CD4-positive, alpha-beta memory T cell (primary cell): Measurements from ENCODE around the gene DGKB. TPM values are rescaled to one million over a fixed set of nuclear protein-coding genes. Genes with fewer than 3 reads are reported as not detected.
A peak's percentile ranks its signal among the peaks of the same experiment; 100 is the strongest.

Experiments used
- CTCF ChIA-PET: fragments of 350-600 bp; sonication (Branson Sonifier 250); formaldehyde crosslinking; loops from one replicate; lab custom pipeline; 2021; ENCODE audit warnings: inconsistent platforms; ENCODE audit not compliant: partially characterized antibody; lab: Charles Lee
- POLR2A ChIA-PET: fragments of 350-600 bp; sonication (Branson Sonifier 250); formaldehyde crosslinking; loops from one replicate; lab custom pipeline; 2021; ENCODE audit not compliant: partially characterized antibody; lab: Charles Lee
- DNase-seq, 5 donors: peaks; one replicate each; pipeline versions ENCODE4 v3.0.0 to v3.0.0-alpha.2; 2020 to 2022; ENCODE audit warnings: mixed read lengths in 1 of 5
- H3K27ac ChIP-seq: one replicate; pipeline ENCODE4 v1.7.0; 2013; ENCODE audit warnings: low read depth, low read length
- H3K27me3 ChIP-seq: 2 replicates; pipeline ENCODE4 v1.7.0; 2013; ENCODE audit warnings: mild to moderate bottlenecking, low read length, moderate library complexity; ENCODE audit not compliant: insufficient read depth
- H3K36me3 ChIP-seq: 2 replicates; pipeline ENCODE4 v1.7.0; 2013; ENCODE audit warnings: mild to moderate bottlenecking, low read length, moderate library complexity; ENCODE audit not compliant: insufficient read depth
- H3K4me1 ChIP-seq: 2 replicates; pipeline ENCODE4 v1.7.0; 2013; ENCODE audit warnings: mild to moderate bottlenecking, low read length, moderate library complexity; ENCODE audit not compliant: insufficient read depth
- H3K4me3 ChIP-seq, 2 donors: one replicate each; pipeline ENCODE4 v1.7.0; 2013; ENCODE audit warnings: low read length in 2 of 2, mild to moderate bottlenecking in 1 of 2
- H3K9me3 ChIP-seq, 2 donors: one replicate each; pipeline ENCODE4 v1.7.0; 2013; ENCODE audit warnings: low read length in 2 of 2, control low read depth in 1 of 2; ENCODE audit not compliant: control insufficient read depth in 1 of 2
- H3K27ac Mint-ChIP-seq, 7 donors: one replicate each; pipeline ENCODE4 v1.8.0; 2020 to 2021; ENCODE audit warnings: mixed read lengths in 7 of 7, mild to moderate bottlenecking in 6 of 7, inconsistent platforms in 3 of 7, moderate library complexity in 3 of 7
- H3K27me3 Mint-ChIP-seq, 2 donors: one replicate each; pipeline ENCODE4 v1.8.0; 2020 to 2021; ENCODE audit warnings: mixed read lengths in 2 of 2
- H3K36me3 Mint-ChIP-seq, 2 donors: one replicate each; pipeline ENCODE4 v1.8.0; 2020 to 2021; ENCODE audit warnings: mixed read lengths in 2 of 2, inconsistent platforms in 1 of 2, mild to moderate bottlenecking in 1 of 2
- H3K4me1 Mint-ChIP-seq, 4 donors: one replicate each; pipeline ENCODE4 v1.8.0; 2020 to 2021; ENCODE audit warnings: mixed read lengths in 4 of 4, mild to moderate bottlenecking in 1 of 4
- H3K4me3 Mint-ChIP-seq, 8 donors: one replicate each; pipeline ENCODE4 v1.8.0; 2020 to 2021; ENCODE audit warnings: mixed read lengths in 8 of 8, mild to moderate bottlenecking in 7 of 8, moderate library complexity in 6 of 8, inconsistent platforms in 3 of 8
- H3K9me3 Mint-ChIP-seq, 8 donors: one replicate each; pipeline ENCODE4 v1.8.0; 2020 to 2021; ENCODE audit warnings: mixed read lengths in 8 of 8, mild to moderate bottlenecking in 5 of 8, inconsistent platforms in 3 of 8, moderate library complexity in 1 of 8
- intact Hi-C: fragments of 100-400 bp; cut with micrococcal nuclease; formaldehyde crosslinking; loops from one replicate; pipeline ENCODE4 v1.15.1; 2023
- polyA plus RNA-seq, 2 donors: library from polyadenylated mRNA; unstranded; fragments of 300-500 nt; fragmentation: Illumina TruSeq; gene quantifications; one replicate each; pipeline ENCODE4 v1.2.3, GENCODE V29; 2021
- total RNA-seq, 2 experiments: library from RNA; stranded (reverse); gene quantifications; one replicate each; pipeline ENCODE4 v1.2.3, GENCODE V29; 2021

The DGKB gene
- total and polyA plus RNA-seq, 4 experiments from 2014 or later = not detected

DNA sequence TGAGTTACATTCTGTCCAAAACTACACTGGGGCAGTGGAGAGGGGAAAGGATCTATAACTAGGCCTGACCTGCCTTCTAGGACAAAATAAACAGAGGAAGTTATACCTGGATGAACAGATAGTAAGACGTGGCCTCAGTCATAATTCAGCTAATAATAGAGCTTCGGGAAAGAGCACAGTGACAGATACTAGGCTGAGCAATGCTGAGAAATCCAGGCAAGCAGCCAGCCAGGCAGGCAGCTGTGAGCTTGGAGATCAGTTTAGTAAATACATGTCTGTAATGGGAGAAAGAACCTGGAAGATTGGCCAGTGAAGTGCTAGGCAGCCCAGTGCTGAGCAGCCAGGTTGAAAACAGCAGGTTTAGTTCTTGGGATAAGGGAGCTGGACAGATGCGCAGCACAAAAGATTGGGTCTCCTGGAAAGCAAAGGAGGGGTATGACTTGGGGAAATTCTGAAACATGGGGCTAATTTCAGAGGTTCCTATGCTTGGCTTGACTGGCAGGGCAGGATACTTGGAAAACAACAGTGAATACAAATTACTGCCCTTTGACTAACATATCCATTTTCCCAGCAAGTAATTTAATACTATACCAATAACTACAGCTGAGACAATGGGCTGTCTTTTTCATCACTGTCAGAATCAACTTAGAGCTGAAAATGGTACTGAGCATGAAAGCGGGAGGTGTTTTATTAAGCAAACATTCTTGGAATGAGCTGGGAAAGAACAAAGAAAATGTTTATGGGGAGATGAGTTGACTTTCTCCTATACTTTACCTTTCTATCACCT, 140.8 kb downstream of the DGKB start:
- intact Hi-C loops = no loop called here
- POLR2A ChIA-PET = no interaction called here

DNA sequence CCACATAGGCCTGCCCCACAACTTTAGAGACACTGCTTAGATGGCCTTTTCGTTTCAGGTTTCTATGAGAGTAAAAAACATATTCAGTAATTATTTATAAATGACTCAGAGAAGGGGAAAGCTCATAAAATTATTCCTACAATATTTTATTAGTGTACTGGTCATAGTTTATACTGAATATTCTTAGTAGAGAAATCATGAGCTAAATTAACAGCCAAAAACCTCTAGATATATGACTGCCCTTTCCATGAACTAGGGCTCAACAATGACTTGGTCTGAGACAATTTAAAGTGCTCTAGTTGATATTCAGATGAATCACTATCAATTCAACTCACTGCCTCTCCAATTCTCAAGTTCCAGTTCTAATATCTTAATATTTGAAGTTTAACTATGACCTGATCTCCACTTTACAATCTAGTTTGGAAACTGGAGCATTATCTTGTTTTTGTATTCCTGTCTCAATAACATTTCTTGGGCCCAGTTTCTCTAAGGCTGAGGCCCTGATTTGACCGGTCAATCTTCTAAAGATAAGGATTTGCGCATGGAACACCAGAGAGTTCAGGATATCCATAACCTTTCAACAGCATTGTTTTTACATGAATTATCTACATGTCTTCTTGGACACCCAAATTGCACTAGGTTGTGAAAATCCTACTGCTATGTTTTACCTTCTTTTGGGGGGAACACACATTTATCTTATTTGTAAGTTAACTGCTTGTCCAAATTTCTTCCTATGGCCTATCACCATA, 141.6 kb downstream of the DGKB start:
- no peaks in the 10 kb centered on the region for H3K4me1 ChIP-seq
- H3K9me3 Mint-ChIP-seq = peaks cover 0 to 2% (median 0%) of the 10 kb centered on the region in 8 donors
- no peaks in the 10 kb centered on the region for H3K27me3 Mint-ChIP-seq
- H3K9me3 ChIP-seq = peaks cover 0 to 4% of the 10 kb centered on the region in 2 donors
- H3K27ac ChIP-seq = no peak overlapping the region
- DNase-seq = no peak
- no peak overlapping the region for H3K27ac Mint-ChIP-seq
- no peaks in the 10 kb centered on the region for H3K27me3 ChIP-seq
- CTCF ChIA-PET = no interaction called here
- no peak overlapping the region for H3K4me3 ChIP-seq
- H3K36me3 ChIP-seq = no peaks in the 10 kb centered on the region
- H3K4me3 Mint-ChIP-seq = no peak overlapping the region
- intact Hi-C loops = no loop called here
- POLR2A ChIA-PET = no interaction called here
- no peaks in the 10 kb centered on the region for H3K4me1 Mint-ChIP-seq
- H3K36me3 Mint-ChIP-seq = no peaks in the 10 kb centered on the region

More for the DNA sequence above, 140.8 kb downstream of the DGKB start:
- H3K9me3 Mint-ChIP-seq = peaks cover 0 to 2% (median 0%) of the 10 kb centered on the region in 8 donors
- H3K36me3 Mint-ChIP-seq = no peaks in the 10 kb centered on the region
- no peak for DNase-seq
- Histone ChIP-seq H3K27me3 (no peaks in the 10 kb centered on the region), H3K36me3 (no peaks in the 10 kb centered on the region), H3K27ac (no peak overlapping the region), H3K4me3 (no peak overlapping the region), H3K9me3 (peaks cover 0 to 4% of the 10 kb centered on the region in 2 donors), H3K4me1 (no peaks in the 10 kb centered on the region)
- H3K4me3 Mint-ChIP-seq = no peak overlapping the region
- H3K27ac Mint-ChIP-seq = no peak overlapping the region
- no peaks in the 10 kb centered on the region for H3K27me3 Mint-ChIP-seq
- CTCF ChIA-PET = no interaction called here
- H3K4me1 Mint-ChIP-seq = no peaks in the 10 kb centered on the region

DNA sequence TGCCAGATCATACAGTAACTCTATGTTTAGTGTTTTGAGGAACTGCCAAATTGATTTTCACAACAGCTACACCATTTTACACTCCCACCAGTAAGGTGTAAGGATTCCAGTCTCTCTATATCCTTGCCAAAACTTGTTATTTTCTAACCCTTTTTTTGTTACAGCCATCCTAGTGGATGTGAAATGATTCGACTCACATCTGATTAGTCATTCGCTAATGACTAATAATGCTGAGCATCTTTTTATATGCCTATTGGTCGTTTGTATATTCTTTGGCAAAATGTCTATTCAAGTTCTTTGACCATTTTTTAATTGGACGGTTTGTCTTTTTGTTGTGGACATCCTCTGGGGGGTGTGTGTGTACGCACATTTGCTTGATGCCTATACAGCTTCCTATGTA, 142.8 kb downstream of the DGKB start:
- H3K4me3 Mint-ChIP-seq = no peak overlapping the region
- ChIA-PET CTCF (no interaction called here), POLR2A (no interaction called here)
- no peaks in the 10 kb centered on the region for H3K4me1 Mint-ChIP-seq
- DNase-seq = no peak
- intact Hi-C loops = no loop called here
- H3K4me3 ChIP-seq = no peak overlapping the region
- no peak overlapping the region for H3K27ac ChIP-seq
- H3K36me3 ChIP-seq = no peaks in the 10 kb centered on the region
- no peaks in the 10 kb centered on the region for H3K4me1 ChIP-seq
- no peaks in the 10 kb centered on the region for H3K36me3 Mint-ChIP-seq
- peaks cover 0 to 4% of the 10 kb centered on the region in 2 donors for H3K9me3 ChIP-seq
- H3K27me3 ChIP-seq = no peaks in the 10 kb centered on the region
- H3K9me3 Mint-ChIP-seq = peaks cover 0 to 2% (median 0%) of the 10 kb centered on the region in 8 donors
- H3K27me3 Mint-ChIP-seq = no peaks in the 10 kb centered on the region
- no peak overlapping the region for H3K27ac Mint-ChIP-seq

DNA sequence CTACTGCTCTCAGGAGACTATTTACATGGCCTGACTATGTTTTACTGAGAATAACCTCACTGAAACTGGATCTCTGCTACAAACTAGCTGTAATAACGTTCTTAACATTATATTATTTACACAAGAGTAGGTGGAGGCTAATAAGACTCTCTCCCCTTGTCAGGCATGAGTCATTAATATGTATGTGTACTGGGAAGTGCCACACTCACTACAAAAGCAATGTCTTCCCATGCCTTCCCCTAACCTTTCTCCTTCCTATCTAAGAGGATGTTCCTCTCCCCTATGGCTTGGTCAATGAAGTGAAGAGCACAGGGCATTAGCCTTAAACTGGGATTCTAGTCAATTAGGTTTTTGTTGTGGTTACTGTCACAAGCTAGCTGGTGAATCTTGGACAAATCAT, 147.9 kb downstream of the DGKB start:
- Mint-ChIP-seq H3K4me1 (no peaks in the 10 kb centered on the region), H3K27me3 (peaks cover 0 to 2% of the 10 kb centered on the region in 2 donors), H3K9me3 (no peaks in the 10 kb centered on the region), H3K27ac (no peak overlapping the region), H3K4me3 (peak overlapping the region in 1 of 8 donors; percentile 23), H3K36me3 (no peaks in the 10 kb centered on the region)
- ChIA-PET CTCF (no interaction called here), POLR2A (no interaction called here)
- no peak for DNase-seq
- peaks cover 0 to under 1% of the 10 kb centered on the region in 2 donors for H3K9me3 ChIP-seq
- H3K4me3 ChIP-seq = no peak overlapping the region
- intact Hi-C loops = no loop called here
- H3K36me3 ChIP-seq = no peaks in the 10 kb centered on the region
- H3K27ac ChIP-seq = no peak overlapping the region
- H3K27me3 ChIP-seq = no peaks in the 10 kb centered on the region
- H3K4me1 ChIP-seq = no peaks in the 10 kb centered on the region

DNA sequence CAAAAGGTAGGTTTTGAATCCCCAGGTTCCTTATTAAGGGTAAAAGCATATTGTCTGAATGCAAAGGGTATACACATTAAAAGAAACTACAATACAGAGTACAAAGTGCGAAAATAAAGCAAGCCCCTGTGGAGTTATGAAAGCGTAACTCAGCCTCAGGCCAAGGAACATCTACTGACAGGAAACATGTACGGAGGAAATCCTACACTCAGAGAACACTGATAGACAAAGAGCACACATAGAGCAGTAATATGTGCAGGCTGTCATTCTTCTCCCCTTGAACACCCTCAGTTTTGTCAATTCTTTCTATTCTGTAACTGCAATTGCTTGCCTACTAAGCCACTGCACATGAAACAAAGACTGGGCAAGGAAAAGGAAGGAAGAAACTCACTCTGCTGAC, 150.2 kb downstream of the DGKB start:
- no peak overlapping the region for H3K27ac Mint-ChIP-seq

DNA sequence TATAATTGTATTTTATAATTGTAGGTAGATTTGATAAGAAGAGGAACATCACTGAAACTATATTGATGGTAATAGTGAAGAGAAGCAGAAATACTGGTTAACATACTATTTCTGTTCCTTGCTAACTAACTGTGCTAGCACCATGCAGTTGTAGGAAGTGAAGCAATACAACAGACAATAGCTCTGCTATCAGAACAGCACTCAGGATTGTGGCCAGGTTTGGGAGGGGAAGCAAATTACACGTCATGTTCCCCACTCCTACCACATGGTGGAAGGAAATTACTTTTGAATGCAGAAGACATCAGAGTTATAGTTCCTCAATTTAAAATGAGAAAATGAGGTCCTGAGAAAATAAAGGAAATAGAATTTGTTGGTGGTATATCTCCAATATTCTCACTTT, 151.1 kb downstream of the DGKB start:
- intact Hi-C loops = no loop called here
- Histone ChIP-seq H3K4me1 (no peaks in the 10 kb centered on the region), H3K27me3 (no peaks in the 10 kb centered on the region), H3K4me3 (no peak overlapping the region), H3K9me3 (no peaks in the 10 kb centered on the region), H3K36me3 (no peaks in the 10 kb centered on the region), H3K27ac (no peak overlapping the region)
- no peaks in the 10 kb centered on the region for H3K36me3 Mint-ChIP-seq
- no peaks in the 10 kb centered on the region for H3K4me1 Mint-ChIP-seq
- no peaks in the 10 kb centered on the region for H3K9me3 Mint-ChIP-seq
- H3K27ac Mint-ChIP-seq = no peak overlapping the region
- peaks cover 0 to 2% of the 10 kb centered on the region in 2 donors for H3K27me3 Mint-ChIP-seq
- no peak overlapping the region for H3K4me3 Mint-ChIP-seq
- ChIA-PET POLR2A (no interaction called here), CTCF (no interaction called here)
- no peak for DNase-seq

More for the DNA sequence above, 150.2 kb downstream of the DGKB start:
- Mint-ChIP-seq H3K27me3 (peaks cover 0 to 2% of the 10 kb centered on the region in 2 donors), H3K36me3 (no peaks in the 10 kb centered on the region), H3K9me3 (no peaks in the 10 kb centered on the region), H3K4me1 (no peaks in the 10 kb centered on the region), H3K4me3 (no peak overlapping the region)
- ChIA-PET POLR2A (no interaction called here), CTCF (no interaction called here)
- intact Hi-C loops = no loop called here
- no peaks in the 10 kb centered on the region for H3K9me3 ChIP-seq
- no peak overlapping the region for H3K27ac ChIP-seq
- no peak overlapping the region for H3K4me3 ChIP-seq
- no peaks in the 10 kb centered on the region for H3K36me3 ChIP-seq
- no peaks in the 10 kb centered on the region for H3K27me3 ChIP-seq
- no peaks in the 10 kb centered on the region for H3K4me1 ChIP-seq
- DNase-seq = no peak

DNA sequence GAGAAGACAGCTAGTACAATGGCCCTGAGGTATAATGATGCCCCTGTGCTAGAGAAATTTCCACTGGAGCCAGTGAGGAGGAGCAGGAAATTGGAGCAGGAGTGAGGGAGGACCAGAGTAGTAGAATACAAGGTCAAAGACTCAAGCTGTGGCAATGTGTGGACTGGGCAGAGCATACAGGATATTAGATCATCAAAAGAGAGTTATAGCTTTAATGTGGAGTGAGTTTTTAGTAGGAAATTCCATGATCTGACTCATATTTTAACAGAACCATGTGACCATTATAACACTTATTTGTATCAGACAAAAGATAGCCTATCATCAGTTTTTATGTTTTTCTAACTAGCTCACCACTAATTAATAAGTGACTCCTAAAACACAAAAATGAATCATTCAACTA, 154.1 kb downstream of the DGKB start:
- intact Hi-C loops = no loop called here
- Histone ChIP-seq H3K27me3 (no peaks in the 10 kb centered on the region), H3K36me3 (no peaks in the 10 kb centered on the region), H3K27ac (no peak overlapping the region), H3K4me1 (no peaks in the 10 kb centered on the region), H3K4me3 (no peak overlapping the region), H3K9me3 (no peaks in the 10 kb centered on the region)
- CTCF ChIA-PET = interaction anchor here (2.0 kb wide), 1 partner anchor 57 kb away, joined by 5 read pairs; no protein-coding TSS in a partner anchor
- Mint-ChIP-seq H3K27me3 (peaks cover 0 to 2% of the 10 kb centered on the region in 2 donors), H3K4me1 (no peaks in the 10 kb centered on the region), H3K27ac (no peak overlapping the region), H3K4me3 (no peak overlapping the region), H3K9me3 (peaks cover 0 to 13% (median 4%) of the 10 kb centered on the region in 8 donors), H3K36me3 (no peaks in the 10 kb centered on the region)
- DNase-seq = no peak
- POLR2A ChIA-PET = no interaction called here
